Activated CD4-positive, alpha-beta T cell treated with anti-CD3 and anti-CD28 coated beads for 24 hours (primary cell): ENCODE data around the gene PTBP1.

Experiments
- DNase-seq, 2 donors: peaks; one replicate each; pipeline ENCODE4 v3.0.0-alpha.2; 2020; ENCODE audit warnings: low read depth in 2 of 2

Gene PTBP1

DNA sequence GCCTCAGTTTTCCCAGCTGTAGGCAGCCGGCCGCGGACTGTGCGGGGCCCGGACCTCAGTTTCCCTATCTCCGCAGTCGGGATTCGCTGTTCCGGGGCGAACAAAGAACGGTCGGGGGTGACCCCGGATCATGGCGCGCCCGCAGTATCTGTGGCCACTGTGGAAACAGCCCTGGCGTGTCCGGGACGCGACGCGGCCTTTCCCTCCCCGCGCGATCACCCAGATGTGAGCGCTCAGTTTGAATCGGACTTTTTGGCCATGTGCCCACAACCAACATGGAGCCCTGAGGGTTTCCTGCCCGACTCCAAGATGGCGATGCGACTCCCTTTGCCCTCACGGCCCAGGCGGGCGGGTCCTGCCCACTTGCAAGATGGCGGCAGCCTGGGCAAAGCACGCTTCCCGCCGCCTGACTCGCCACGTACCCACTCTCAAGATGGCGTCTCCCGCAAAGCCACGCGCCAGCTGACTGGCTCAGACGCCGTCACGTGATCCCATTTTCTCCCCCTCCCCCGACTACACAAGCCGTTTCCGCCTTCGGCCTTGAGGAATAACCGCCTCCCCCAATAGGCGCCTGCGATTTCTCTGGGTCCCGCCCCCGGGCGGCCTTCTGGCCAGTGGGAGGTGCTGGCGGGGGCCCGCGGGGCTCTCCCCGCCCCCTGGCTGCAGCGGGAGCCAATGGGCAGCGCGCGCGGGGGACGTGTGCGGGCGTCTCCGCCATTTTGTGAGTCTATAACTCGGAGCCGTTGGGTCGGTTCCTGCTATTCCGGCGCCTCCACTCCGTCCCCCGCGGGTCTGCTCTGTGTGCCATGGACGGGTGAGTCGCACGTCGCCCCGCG lies at the start of gene PTBP1:
Gene PTBP1, plus strand, starts transcription at position 761 of the 836 bp plus-strand sequence. Its CDS starts 46 bp downstream, at position 807.
- peak; percentile 98 for DNase-seq

DNA sequence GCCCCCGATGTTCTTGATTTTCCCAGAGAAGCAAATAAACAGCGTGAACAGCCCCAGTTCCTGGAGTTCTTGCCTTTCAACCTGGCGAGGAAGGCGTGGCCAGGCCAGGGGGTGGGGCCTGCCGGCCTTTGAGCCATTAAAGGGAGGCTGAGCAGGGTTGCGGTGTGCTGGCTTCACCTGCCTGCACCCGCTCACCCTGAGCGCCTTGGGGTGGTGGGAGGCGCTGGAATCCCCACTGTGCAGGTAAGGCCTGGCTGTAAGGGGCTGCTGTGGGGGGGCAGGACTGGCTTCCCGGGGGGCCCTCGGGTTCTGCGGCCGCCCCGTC lies 49.0 kb upstream of the PTBP1 start:
- DNase-seq: no peak

DNA sequence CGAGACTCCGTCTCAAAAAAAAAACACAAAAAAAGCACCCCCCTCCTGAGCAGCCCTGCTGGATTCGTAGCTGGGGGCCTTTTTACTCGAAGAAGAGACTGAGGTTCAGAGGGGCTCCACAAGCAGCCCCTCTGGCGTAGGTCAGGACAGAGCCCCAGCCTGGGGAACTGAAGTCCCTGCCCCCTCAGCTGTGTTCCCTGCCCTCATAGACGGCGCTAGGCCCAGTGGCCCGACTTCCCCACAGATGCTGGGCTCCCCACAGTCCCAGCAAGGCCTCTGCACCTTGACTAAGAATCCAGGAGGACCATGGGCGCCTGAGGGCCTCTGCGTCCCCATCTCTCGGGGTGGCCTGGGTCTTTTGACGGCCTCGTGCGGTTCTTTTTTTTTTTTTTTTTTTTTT lies 47.4 kb upstream of the PTBP1 start:
- no peak for DNase-seq

DNA sequence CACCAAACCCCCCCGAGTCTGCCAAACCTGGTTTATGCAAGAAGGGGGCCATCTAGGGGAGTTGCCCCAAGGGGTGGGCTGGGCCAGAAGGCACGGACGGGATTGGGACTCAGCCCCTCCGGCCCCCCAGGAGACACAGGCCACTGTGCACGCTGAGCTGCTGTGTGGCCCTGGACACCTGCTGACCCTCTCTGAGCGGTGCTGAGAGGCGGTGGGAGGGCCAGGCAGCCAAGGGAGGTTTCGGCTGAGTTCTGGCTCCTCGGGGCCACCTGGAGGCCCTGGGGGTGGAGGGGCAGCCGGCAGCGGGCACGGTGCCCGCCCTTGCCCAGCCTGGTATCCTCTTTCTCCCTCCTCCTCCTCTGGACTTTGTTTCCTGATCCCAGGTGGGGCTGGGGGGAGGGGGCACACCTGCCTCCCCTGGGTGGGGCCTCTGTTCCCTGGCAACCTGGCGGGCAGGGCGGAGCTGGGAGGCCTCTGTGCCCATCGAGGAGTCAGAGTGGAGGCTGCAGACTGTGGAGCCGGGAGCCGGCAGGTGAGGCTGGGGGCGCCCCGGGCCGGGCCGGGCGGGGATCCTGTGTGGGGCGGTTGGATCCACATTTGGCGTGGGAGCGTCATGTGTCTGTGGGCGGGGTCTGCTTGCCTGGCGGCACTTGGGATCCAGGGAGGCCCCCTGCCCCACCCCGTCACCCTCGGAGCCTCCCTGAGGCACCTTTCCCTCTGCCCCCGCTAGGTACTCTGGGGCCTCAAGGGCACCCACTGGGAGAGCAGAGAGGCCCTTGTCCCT lies 46.4 kb upstream of the PTBP1 start, which contains the start of gene MISP:
Gene MISP, plus strand, starts transcription at position 473 of the 784 bp plus-strand sequence. CDS start 5,835 bp downstream, outside the sequence.
- DNase-seq: no peak

DNA sequence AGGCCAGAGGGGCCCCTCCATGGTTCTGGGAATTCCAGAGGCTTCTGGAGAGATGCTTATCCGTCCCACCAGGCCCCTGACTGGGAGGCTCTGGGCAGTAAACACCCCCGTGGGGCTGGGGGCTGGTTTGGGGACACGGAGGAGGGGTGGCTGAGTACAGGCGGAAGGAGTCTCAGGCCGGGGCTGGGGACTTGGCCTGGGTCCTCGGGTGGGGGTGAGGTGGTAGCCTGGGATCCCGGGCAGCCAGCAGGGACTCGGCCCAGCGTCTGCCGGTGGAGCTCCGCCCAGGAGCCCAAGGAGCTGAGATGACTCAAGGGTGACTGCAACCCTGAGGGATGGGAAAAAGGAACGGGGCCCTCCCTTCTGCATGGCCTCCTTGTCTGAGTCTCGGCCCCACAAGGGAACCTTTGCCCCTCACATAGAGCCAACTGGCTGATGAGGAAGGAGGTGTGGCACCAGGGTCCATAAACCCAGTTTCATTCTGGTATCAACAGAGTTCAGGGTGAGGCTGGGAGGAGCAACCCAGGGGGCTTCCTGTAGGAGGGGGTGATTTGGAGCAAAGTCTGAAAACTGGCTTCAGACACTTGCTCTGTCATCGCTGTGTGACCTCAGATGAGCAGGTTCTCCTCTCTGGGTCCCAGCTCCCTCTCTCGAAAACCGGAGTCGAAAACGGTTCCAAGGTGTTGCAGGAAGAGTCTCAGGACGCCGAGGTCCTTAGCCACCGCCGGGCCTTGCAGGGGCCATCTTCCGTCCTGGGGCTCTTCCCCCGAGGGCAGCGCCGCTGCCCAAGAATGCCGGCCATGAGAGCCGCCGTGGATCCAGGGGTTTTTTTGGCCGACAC lies 45.5 kb upstream of the PTBP1 start:
- no peak for DNase-seq

DNA sequence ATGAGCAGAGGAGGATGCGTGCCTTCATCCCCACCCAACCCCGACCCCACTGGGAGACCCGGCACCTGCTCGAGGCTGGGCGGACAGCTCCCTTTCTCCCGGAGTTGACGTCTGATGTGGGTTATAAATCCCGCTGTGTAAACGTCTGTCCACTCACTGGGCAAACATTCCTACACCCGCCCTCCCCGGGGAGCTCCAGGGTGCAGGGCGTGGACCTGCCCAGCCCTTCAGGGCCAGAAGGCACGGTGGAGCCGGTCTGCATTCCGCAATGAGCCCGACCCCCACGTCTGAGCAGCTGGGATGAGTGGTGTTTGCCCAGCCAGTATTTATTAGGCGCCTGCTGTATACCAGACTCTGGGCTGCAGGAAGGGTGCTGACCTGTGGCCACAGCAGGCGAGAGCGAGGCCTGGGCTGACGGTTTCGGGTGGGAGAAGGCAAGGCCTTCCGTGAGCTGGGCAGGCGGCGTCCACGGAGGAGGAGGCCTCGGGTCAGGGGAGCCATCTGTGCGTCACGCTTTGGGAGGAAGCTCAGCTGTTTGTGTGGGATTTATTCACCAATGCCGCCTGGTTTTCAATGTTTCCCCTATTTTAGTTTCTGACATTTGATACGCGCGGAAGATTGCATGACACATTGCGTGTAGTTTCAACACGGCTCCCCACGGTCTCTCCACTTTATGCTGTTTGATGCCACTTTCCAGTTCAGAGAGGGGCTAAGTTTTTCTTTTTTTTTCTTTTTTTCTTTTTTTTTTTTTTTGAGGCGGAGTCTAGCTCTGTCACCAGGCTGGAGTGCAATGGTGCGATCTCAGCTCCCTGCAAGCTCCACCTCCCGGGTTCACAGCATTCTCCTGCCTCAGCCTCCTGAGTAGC lies 44.4 kb upstream of the PTBP1 start:
- DNase-seq: no peak

DNA sequence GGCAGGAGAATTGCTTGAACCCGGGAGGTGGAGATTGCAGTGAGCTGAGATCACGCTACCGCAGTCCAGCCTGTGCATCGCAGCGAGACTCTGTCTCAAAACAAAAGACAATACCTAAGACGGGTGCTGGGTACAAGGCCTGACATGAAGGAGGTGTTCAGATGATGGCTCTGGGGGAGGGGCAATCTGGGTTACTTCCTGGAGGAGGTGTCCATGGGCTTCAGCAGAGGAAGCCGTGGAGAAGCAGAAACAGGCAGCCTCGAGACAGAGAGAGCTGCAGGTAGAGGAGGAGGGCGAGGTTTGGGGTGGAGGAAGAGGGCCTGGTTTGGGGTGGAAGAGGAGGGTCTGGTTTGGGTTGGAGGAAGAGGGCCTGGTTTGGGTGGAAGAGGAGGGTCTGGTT lies 42.7 kb upstream of the PTBP1 start:
- no peak for DNase-seq

DNA sequence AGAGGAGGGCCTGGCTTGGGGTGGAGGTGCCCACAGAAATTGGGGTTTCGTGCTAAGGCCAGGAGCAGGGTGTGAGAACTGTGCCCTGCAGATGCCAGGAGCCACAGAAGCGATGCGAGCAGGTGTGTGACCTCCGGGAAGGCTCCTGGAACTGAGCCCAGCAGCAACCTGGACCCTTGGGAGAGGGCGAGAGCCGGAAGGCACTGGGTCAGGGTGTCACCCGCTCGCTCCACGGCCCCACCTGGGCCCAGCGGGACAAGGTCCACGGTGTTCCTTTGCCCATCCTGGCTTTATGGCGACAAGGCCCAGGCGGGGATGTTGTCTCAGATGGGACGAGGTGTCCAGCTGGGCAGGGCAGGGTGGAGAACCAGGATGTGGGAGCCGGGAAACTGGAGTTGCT lies 42.2 kb upstream of the PTBP1 start:
- DNase-seq: no peak

DNA sequence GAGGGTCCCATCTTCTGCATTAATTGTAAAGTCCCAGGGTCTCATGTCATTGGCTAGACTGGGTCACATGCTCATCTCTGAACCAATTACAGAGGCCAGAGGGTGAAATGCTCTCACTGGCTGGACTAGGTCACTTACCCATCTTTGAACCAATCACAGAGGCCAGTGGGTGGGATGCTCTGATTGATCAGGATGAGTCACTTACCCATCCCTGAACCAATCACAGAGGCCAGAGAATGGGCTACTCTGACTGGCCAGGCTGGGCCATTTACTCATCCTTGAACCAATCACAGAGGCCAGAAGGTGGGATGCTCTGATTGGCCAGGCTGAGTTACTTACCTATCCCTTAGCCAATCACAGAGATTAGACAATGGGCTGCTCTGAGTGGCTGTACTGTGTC lies 41.0 kb upstream of the PTBP1 start:
- no peak for DNase-seq

DNA sequence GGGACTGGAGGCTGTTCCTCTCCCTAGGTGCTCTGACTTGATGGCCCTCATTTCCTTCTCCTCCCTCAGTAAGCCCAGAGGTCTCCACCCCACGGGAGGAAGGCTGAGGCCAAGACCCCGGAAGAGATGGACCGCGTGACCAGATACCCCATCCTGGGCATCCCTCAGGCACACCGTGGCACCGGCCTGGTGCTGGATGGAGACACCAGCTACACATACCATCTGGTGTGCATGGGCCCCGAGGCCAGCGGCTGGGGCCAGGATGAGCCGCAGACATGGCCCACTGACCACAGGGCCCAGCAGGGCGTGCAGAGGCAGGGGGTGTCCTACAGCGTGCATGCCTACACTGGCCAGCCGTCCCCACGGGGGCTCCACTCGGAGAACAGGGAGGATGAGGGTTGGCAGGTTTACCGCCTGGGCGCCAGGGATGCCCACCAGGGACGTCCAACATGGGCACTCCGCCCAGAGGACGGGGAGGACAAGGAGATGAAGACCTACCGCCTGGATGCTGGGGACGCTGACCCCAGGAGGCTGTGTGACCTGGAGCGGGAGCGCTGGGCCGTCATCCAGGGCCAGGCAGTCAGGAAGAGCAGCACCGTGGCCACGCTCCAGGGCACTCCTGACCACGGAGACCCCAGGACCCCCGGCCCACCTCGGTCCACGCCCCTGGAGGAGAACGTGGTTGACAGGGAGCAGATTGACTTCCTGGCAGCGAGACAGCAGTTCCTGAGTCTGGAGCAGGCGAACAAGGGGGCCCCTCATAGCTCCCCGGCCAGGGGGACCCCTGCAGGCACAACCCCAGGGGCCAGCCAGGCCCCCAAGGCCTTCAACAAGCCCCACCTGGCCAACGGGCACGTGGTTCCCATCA lies 40.2 kb upstream of the PTBP1 start:
- DNase-seq: no peak

DNA sequence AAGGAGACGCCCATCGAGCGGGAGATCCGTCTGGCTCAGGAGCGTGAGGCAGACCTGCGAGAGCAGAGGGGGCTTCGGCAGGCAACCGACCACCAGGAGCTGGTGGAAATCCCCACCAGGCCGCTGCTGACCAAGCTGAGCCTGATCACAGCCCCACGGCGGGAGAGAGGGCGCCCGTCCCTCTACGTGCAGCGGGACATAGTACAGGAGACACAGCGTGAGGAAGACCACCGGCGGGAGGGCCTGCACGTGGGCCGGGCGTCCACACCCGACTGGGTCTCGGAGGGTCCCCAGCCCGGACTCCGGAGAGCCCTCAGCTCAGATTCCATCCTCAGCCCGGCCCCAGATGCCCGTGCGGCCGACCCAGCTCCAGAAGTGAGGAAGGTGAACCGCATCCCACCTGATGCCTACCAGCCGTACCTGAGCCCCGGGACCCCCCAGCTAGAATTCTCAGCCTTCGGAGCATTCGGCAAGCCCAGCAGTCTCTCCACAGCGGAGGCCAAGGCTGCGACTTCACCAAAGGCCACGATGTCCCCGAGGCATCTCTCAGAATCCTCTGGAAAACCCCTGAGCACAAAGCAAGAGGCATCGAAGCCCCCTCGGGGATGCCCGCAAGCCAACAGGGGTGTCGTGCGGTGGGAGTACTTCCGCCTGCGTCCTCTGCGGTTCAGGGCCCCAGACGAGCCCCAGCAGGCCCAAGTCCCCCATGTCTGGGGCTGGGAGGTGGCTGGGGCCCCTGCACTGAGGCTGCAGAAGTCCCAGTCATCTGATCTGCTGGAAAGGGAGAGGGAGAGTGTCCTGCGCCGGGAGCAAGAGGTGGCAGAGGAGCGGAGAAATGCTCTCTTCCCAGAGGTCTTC lies 39.2 kb upstream of the PTBP1 start:
- DNase-seq: no peak

DNA sequence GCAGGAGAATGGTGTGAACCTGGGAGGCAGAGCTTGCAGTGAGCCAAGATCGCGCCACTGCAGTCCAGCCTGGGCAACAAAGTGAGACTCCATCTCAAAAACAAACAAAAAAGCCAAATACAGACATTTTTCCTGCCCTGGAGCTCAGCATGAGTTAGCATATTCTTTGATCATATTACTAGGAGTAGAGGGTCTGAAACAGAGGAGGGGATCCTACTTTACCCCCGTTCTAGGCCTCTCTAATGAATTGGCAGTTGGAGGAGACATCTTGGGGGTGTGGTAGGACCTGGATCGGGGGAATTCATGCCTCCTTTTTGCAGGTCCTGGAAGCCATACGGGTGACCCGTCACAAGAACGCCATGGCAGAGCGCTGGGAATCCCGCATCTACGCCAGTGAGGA lies 34.1 kb upstream of the PTBP1 start:
- no peak for DNase-seq

DNA sequence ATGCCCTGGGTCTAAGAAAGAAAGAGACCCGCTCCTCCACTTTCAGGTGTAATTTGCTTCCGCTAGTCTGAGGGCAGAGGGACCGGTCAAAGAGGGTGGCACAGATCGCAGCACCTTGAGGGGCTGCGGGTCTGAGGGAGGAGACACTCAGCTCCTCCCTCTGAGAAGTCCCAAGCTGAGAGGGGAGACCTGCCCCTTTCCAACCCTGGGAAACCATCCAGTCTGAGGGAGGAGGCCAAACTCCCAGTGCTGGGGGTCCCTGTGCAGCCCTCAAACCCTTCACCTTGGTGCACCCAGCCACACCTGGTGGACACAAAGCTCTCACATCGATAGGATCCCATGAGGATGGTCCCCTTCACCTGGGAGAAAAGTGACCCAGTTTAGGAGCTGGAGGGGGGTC lies 33.4 kb upstream of the PTBP1 start:
- no peak for DNase-seq

DNA sequence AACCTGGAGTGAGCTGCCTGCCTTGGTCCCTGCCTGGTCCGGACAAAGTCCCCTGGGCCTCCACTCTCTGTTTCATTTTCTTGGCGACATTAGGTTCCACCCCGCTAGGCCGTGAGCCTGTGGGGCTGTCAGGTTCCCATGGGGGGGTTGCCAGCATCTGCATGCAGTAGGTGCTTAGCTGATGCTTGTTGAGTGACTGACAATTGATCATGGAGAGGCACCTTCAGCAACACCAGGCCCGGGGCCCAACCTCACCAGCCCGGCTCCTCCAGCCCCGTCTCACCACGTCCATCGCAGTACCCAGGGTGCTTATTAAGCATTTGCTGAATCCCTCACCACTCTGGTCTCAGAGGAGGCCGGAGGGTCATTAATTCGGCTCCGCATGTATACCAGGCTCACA lies 33.0 kb upstream of the PTBP1 start:
- no peak for DNase-seq

DNA sequence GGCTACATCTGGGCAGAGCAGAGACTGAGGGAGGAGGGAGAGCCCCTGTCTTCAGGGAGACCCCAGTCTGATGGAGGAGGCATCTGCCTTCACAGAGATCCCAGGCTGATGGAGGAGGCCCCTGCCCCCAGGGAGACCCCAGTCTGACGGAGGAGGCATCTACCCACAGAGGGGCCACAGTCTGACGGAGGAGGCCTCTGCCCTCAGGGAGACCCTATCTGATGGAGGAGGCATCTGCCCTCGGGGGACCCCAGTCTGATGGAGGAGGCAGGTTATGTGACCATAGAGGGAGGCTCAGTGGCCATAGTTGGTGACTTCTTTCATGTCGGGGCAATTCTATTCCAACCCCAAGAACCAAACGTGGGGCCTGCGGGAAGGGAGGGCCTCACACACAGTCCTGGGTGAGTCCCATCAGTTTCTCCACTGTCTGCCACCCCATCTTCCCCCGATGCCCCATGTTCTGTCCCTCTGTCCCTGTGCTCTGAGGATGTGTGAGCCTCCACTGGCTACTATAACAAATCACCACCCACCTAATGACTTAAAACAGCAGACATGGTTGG lies 32.0 kb upstream of the PTBP1 start:
- no peak for DNase-seq

DNA sequence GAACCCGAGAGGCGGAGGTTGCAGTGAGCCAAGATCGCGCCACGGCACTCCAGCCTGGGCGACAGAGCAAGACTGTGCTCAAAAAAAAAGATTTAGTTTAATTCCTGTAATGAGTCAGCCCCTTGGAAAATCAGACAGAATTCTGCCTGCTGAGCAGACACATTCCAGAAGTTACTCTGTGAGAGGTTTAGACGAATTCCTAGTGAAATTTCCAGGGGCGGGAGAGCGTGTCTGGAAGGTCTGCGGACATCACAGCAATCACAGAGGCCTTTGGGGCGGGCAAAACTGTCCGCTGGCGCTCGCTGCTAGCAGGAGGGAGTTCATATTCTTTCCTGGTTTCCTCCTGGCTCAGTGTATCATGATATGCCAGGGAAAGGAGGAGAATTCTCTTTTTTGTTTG lies 28.8 kb upstream of the PTBP1 start:
- no peak for DNase-seq

DNA sequence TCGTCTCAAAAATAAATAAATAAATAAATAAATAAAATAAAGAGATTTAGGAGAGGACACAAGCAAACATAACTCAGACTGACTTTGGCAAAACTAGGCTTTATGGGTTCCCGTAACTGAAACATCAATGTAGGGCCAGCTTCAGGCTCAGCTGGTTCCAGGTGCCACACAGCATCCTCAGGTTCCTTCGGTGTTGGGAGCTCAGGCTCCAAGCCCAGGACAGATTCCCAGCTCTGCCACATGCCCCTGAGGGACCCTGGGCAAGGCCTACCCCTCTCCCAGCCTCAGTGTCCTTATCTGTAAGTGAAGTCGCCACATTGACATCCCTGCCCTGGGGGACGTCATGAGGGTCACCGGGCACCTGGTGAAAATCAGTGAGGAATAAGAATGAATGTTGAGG lies 27.6 kb upstream of the PTBP1 start:
- DNase-seq: no peak

DNA sequence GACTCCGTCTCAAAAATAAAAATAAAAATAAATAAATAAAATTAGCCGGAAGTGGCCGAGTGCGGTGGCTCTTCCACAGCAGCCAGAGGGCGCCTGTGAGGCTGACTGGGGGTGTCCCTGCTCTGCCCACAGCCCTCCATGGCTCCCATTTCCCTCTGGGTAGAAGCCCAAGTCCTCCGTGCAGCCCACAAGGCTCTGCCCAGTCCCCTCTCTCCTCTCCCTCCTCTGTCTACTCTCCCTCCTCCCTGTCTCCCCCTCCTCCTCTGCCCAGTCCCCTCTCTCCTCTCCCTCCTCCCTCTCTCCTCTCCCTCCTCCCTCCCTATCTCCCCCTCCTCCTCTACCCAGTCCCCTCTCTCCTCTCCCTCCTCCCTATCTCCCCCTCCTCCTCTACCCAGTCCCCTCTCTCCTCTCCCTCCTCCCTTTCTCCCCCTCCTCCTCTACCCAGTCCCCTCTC lies 25.9 kb upstream of the PTBP1 start:
- peak in 1 of 2 donors; percentile 18 for DNase-seq

DNA sequence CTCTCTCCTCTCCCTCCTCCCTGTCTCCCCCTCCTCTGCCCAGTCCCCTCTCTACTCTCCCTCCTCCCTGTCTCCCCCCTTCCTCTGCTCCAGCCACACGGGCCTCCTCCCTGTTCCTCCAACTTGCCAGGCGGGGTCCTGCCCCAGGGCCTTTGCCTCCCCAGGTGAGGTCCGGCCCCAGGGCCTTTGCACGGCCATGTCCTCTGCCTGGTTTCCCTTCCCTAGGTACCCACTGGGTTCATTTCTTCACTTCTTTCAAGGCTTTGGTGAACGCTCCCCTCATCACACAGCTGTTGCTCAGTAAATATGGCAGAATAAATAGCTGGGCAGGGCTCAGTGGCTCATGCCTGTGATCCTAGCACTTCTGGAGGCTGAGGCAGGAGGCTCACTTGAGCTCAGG lies 25.2 kb upstream of the PTBP1 start:
- no peak for DNase-seq
